Natural killer cell (primary cell): ENCODE measurements around the gene ATP5F1E. TPM values are rescaled to one million over a fixed set of nuclear protein-coding genes. Genes with fewer than 3 reads are reported as not detected.
"Not testable (repeated sequence)": the region's sequence is repeated elsewhere in the genome, so short reads cannot be mapped to it uniquely, and the experiment has no call there.

Experiments used
- ATAC-seq, 3 donors: fragments of 150-1000 bp in 2 of 3; fragments of 200-7000 bp in 1 of 3; cut with Tn5 transposase; 1 replicate in 1 of 3; 2 replicates in 2 of 3; pipeline ENCODE4 v1.10.0; 2021; ENCODE audit warnings: mild to moderate bottlenecking in 2 of 3, moderate library complexity in 2 of 3
- DNase-seq, 2 donors: peaks; one replicate each; pipeline versions ENCODE4 v3.0.0 to v3.0.0-alpha.2; 2013 to 2021; ENCODE audit warnings: mixed read lengths in 1 of 2
- H3K27ac ChIP-seq: one replicate; pipeline ENCODE4 v1.5.1; 2013; ENCODE audit warnings: mild to moderate bottlenecking, low read length
- H3K27me3 ChIP-seq: one replicate; pipeline ENCODE4 v1.6.1; 2013; ENCODE audit warnings: low read length; ENCODE audit not compliant: control insufficient read depth, insufficient read depth
- H3K36me3 ChIP-seq: one replicate; pipeline ENCODE4 v1.6.1; 2013; ENCODE audit warnings: low read length; ENCODE audit not compliant: control insufficient read depth, insufficient read depth
- H3K4me1 ChIP-seq: one replicate; pipeline ENCODE4 v1.6.1; 2013; ENCODE audit warnings: low read length; ENCODE audit not compliant: control insufficient read depth, insufficient read depth
- H3K4me3 ChIP-seq: one replicate; pipeline ENCODE4 v1.5.1; 2013; ENCODE audit warnings: low read length
- H3K9me3 ChIP-seq: one replicate; pipeline ENCODE4 v1.6.1; 2013; ENCODE audit warnings: low read length; ENCODE audit not compliant: control insufficient read depth, insufficient read depth
- H3K27ac Mint-ChIP-seq, 2 donors: one replicate each; pipeline ENCODE4 v1.8.0; 2022; ENCODE audit warnings: mild to moderate bottlenecking in 2 of 2, mixed read lengths in 2 of 2, moderate library complexity in 1 of 2
- H3K27me3 Mint-ChIP-seq, 2 donors: one replicate each; pipeline ENCODE4 v1.8.0; 2022; ENCODE audit warnings: low read depth in 2 of 2, mixed read lengths in 2 of 2
- H3K36me3 Mint-ChIP-seq: one replicate; pipeline ENCODE4 v1.8.0; 2022; ENCODE audit warnings: mixed read lengths
- H3K4me1 Mint-ChIP-seq, 2 donors: one replicate each; pipeline ENCODE4 v1.8.0; 2022; ENCODE audit warnings: mixed read lengths in 2 of 2
- H3K4me3 Mint-ChIP-seq: one replicate; pipeline ENCODE4 v1.8.0; 2022; ENCODE audit warnings: mild to moderate bottlenecking, moderate library complexity, mixed read lengths
- H3K9me3 Mint-ChIP-seq, 2 donors: one replicate each; pipeline ENCODE4 v1.8.0; 2022; ENCODE audit warnings: mixed read lengths in 2 of 2
- WGBS: methylation state at CpG from one replicate; pipeline ENCODE4 v1.1.7; 2013; ENCODE audit warnings: missing lambda C conversion rate; ENCODE audit not compliant: insufficient coverage; 5-methylcytosine and 5-hydroxymethylcytosine counted together
- intact Hi-C: fragments of 100-400 bp; cut with micrococcal nuclease; formaldehyde crosslinking; loops from one replicate; pipeline ENCODE4 v1.14.2; 2022
- total RNA-seq, 4 donors: library from RNA; stranded (reverse); fragments of 120-200 nt in 1 of 4; gene quantifications; one replicate each; pipeline versions ENCODE4 v1.2.3 to v1.2.4, GENCODE V29; 2013 to 2022
- TF ChIP-seq, protein P1 (sequence below): fragments of 200-600 bp; IDR thresholded peaks from one replicate; pipeline ENCODE4 v1.8.0; 2022; ENCODE audit warnings: antibody characterized with exemption

ATP5F1E gene
- total RNA-seq, 3 donors from 2014 or later (not counting 1 experiment from before 2014, with no cell fraction given), result 45.9 to 58.0 (median 50.8) TPM

DNA sequence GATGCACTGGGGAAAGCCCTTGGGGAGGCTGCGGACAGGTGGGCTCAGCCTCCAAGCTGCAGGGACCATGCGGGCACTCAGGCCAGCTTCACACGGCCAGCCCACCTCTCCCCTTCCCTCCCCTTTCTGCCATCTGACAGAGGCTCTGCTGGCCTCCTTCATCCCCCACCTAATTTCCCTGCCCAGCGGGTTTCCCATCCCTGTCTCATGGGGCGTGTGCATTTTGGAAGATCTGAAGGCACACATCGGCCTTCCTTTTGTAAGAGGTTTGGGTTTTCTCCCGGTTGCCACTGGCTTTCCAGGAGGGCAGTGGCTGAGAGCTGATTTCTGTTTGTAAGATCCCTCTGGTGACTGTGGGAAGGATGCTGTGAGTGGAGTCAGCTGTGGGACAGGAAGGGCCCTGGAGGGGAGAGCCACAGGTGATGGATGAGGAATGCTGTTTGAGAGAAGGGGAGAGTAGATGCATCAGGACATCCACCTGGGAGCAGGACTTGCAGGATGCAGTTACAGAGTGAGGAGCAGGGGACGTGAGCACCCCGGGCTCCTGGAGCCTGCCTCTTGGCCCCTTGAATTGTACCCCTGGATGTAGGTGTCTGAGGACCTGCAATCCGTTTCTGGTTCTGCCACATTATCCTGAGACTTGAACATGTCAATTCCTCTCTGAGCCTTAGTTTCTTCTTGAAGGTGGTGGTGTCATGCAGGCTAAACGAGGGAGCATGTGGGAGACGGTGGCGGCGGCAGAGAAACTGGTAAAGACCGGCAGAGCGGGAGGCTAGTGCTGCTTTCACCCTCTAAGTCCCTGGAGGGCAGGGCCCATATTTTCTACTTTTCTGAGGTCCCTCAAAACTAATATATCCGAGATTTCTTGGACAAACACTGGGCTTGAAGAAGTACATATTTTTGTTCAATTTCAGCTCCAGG, 18.8 kb downstream of the ATP5F1E start:
- no peaks in the 10 kb centered on the region for H3K9me3 ChIP-seq
- ATAC-seq, result no peak
- Mint-ChIP-seq H3K36me3 (no peaks in the 10 kb centered on the region), H3K9me3 (no peaks in the 10 kb centered on the region), H3K27ac (peak overlapping the region in 1 of 2 donors; percentile 42), H3K4me1 (peaks cover 35 to 41% of the 10 kb centered on the region in 2 donors), H3K27me3 (no peaks in the 10 kb centered on the region), H3K4me3 (no peak overlapping the region)
- peaks cover 38% of the 10 kb centered on the region for H3K4me1 ChIP-seq
- H3K27ac ChIP-seq, result no peak overlapping the region
- 94% methylated on average over 17 of the region's 17 CpGs for WGBS
- H3K4me3 ChIP-seq, result no peak overlapping the region
- no peaks in the 10 kb centered on the region for H3K27me3 ChIP-seq
- no peaks in the 10 kb centered on the region for H3K36me3 ChIP-seq
- peak in 1 of 2 donors; percentile 10 for DNase-seq
- intact Hi-C loops, result no loop called here
- TF ChIP-seq, protein P1, sequence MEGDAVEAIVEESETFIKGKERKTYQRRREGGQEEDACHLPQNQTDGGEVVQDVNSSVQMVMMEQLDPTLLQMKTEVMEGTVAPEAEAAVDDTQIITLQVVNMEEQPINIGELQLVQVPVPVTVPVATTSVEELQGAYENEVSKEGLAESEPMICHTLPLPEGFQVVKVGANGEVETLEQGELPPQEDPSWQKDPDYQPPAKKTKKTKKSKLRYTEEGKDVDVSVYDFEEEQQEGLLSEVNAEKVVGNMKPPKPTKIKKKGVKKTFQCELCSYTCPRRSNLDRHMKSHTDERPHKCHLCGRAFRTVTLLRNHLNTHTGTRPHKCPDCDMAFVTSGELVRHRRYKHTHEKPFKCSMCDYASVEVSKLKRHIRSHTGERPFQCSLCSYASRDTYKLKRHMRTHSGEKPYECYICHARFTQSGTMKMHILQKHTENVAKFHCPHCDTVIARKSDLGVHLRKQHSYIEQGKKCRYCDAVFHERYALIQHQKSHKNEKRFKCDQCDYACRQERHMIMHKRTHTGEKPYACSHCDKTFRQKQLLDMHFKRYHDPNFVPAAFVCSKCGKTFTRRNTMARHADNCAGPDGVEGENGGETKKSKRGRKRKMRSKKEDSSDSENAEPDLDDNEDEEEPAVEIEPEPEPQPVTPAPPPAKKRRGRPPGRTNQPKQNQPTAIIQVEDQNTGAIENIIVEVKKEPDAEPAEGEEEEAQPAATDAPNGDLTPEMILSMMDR, result no peak

DNA sequence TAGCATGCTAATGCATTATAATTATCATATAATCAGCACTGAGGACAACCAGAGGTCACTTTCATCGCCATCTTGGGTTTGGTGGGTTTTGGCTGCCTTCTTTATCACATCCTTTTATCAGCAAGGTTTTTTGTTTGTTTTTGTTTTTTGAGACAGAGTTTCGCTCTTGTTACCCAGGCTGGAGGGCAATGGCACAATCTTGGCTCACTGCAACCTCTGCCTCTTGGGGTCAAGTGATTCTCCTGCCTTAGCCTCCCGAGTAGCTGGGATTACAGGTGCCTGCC, 20.3 kb downstream of the ATP5F1E start:
- intact Hi-C loops, H3K27ac ChIP-seq, H3K9me3 ChIP-seq, ATAC-seq, H3K36me3 ChIP-seq, DNase-seq, H3K27me3 ChIP-seq, H3K4me3 Mint-ChIP-seq, H3K4me3 ChIP-seq, H3K27me3 Mint-ChIP-seq, H3K27ac Mint-ChIP-seq, H3K36me3 Mint-ChIP-seq, H3K9me3 Mint-ChIP-seq: not testable (repeated sequence)
- peaks cover 31 to 39% of the 10 kb centered on the region in 2 donors for H3K4me1 Mint-ChIP-seq
- 96% methylated on average over 2 of the region's 3 CpGs for WGBS
- peaks cover 43% of the 10 kb centered on the region for H3K4me1 ChIP-seq

DNA sequence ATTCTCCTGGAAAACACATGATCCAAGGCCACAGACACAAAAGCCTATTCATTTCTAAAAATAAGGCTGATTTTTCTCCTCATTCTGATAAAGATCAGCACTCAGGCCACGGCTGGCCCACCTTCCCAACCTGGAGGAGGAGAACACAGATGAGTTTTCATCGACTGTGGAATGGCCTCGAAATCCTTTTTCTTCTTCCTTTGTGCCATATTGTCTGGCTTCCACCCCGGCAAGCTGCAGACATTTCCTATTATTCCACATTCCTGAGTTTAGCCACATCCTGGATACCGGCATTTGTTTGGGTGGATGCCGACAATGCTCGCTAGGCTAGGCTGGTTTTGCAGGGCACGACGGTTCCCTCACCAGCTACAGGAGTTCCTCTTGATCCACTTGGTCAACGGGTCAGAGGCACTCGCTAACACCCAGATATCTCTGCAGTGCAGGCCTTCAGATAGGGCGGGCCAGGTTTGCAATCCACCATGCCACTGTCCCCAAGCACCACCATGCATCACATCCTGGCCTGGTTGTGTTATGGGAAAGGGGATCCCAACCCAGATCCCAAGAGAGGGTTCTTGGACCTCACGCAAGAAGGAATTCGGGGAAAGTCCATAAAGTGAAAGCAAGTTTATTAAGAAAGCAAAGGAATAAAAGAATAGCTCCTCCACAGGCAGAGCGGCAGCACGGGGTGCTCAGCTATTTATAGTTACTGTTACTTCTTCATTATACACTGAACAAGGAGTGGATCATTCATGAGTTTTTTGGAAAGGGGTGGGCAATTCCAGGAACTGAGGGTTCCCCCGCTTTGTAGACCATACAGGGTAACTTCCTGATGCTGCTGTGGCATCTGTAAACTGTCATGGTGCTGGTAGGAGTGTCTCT, 20.9 kb downstream of the ATP5F1E start:
- ATAC-seq (peak in 1 of 3 donors; percentile 38), DNase-seq (no peak)
- H3K27ac Mint-ChIP-seq, result no peak overlapping the region
- H3K9me3 ChIP-seq, result no peaks in the 10 kb centered on the region
- peaks cover 42% of the 10 kb centered on the region for H3K4me1 ChIP-seq
- 82% methylated on average over 15 of the region's 17 CpGs for WGBS
- intact Hi-C loops, result no loop called here
- no peak overlapping the region for H3K4me3 ChIP-seq
- H3K27ac ChIP-seq, result no peak overlapping the region
- H3K36me3 Mint-ChIP-seq, result no peaks in the 10 kb centered on the region
- H3K4me3 Mint-ChIP-seq, result no peak overlapping the region
- no peaks in the 10 kb centered on the region for H3K9me3 Mint-ChIP-seq
- peaks cover 26 to 36% of the 10 kb centered on the region in 2 donors for H3K4me1 Mint-ChIP-seq
- no peaks in the 10 kb centered on the region for H3K27me3 Mint-ChIP-seq
- H3K36me3 ChIP-seq, result no peaks in the 10 kb centered on the region
- TF ChIP-seq, protein P1, result no peak
- H3K27me3 ChIP-seq, result no peaks in the 10 kb centered on the region
